GM18520 (cell line): ENCODE results near the gene SHROOM3.
A peak's percentile ranks its signal among the peaks of the same experiment; 100 is the strongest.

ENCODE experiments used
- ATAC-seq: cut with Tn5 transposase; IDR thresholded peaks from one replicate; pipeline ENCODE4 v1.9.1; 2021; ENCODE audit not compliant: unreplicated experiment

SHROOM3 gene

GRCh38 chr4:76799140-76799539 lies 364.1 kb downstream of the SHROOM3 start:
- ATAC-seq: no peak

DNA sequence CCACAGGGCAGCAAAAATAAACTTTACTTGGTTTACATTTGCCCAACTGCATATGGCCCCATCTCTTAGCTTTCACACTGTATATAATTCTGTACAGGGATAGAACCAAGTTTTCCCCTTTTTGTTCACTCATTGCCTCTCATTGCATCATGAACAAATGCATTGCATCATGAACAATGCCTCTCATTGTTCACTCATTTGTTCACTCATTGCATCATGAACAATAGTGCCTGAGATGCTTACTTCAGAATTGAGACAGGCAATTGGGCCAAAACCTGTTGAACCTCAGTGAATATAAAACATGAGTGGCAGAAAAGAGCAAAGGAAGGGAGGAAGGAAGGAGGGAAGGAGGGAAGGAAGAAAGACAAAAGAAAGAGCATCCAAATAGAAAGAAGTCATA lies 364.7 kb downstream of the SHROOM3 start:
- no peak for ATAC-seq

GRCh38 chr4:76800902-76801301 lies 365.9 kb downstream of the SHROOM3 start:
- ATAC-seq: peak; percentile 76

DNA sequence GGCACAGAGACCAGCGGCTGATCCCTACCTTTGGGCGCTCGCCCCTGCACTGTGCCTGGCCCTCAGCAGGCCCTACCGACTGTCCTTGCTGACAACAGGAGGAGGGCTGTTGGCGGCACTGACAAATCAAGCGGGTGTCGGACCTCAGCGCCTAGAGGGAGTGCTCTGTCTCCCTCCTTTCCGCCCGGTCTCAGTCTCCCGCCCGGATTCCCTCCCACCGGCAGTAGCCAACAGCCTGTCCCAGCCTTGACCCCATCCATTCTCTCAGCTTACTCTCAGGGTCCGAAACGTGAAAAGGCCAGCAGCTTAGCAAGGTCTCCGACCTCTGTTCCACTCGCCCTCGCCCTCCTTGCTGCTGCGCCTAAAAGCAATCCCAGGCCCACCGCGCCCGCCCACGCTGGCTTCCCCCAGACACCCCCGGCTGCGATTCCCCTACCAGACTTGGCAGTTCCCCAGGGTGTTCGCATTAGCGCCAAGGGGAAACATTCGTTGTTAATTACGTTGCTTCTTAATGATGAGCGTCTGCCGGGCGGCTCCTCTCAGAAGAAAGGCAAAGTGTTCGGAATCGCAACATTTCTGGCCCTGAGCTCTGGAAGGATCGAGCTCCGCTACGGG lies 366.7 kb downstream of the SHROOM3 start:
- no peak for ATAC-seq

DNA sequence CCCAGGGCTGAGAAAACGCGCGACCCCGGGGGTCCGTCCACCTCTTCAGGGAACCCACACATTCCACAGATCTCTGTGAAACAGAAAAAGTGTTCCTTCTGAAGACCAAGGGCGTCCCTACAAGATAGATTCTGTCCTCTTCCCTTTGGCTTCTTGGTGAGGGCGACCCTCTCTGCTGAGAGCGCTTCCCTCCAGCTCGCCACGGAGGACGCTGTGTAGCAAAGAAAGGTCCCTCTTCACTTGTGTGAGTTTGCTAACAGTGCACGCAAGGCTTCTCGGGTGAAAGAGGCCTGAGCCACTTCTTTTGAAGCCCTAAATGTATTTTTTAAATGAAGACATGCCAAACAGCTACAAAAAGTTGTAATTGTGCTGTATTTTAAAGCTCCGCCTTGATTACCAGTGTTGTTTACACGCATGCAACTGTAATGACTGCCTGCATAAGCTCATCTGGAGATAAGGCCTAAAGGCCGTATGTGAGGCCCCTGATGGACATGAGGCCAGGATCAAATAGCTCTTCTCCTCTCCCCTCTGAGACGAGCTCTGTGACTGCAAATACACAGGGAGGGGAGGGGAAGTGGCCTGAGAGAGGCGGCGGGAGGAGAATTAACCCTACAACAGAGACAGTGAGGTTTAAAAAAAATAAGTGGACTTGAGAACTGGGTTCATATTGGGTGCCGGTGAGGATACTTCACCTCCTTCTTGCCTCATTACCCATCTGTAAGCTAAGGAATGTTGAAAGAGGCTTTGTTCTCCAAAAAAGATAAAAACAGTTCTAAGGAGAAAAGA lies 367.4 kb downstream of the SHROOM3 start:
- ATAC-seq: no peak

- ATAC-seq: no peak
These were observed 368.5 kb downstream of the SHROOM3 start for GRCh38 chr4:76803522-76803921.

DNA sequence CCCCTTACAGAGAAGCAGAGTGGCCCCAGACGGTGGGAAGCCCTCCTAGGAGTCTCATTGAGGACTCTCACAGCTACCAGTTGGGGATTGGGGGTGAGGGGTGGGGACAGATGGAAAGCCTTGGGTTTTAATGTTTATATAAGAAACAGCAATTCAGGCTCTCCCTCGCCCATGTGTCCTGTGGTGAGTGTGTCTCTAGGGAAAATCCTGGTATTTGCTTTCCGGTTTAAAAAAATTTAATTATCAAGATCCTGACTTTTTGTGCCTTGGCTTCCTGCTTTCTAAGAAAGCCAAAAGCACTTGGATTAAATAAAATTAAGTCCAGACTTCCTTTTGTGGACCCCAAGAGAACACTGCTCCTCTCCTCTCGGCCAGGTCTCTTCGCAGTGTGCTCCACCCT lies 369.1 kb downstream of the SHROOM3 start:
- no peak for ATAC-seq

DNA sequence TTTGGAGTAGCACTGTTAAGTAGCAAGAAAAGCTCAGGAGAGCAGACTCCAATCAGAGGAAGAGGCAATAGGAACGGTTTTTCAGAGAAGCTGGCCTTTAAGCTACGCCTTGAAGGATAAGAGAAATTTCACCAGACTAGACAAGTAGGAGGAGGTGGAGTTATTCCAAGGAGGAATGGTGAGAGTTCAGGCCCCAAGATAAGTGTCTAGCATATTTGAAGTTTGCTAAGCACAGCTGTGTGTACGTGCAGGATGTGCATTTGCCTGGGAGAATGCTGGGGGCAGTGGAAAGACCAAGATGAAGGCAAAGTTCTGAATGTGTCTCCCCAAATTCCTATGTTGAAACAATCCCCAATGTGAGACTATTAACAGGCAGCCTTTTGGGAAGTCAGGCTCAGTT lies 371.3 kb downstream of the SHROOM3 start:
- no peak for ATAC-seq

DNA sequence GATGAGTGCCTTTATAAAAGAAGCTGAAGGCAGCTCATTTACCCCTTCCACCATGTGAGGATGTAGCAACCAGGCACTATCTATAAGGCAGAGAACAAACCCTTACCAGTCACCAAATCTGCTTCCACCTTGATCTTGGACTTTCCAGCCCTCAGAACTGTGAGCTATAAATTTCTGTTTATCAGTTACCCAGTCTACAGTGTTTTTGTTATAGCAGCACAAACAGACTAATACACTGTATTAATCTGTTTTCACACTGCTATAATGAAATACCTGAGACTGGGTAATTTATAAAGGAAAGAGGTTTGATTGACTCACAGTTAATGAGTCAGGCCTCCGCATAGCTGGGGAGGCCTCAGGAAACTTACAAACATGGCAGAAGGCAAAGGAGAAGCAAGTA lies 371.7 kb downstream of the SHROOM3 start:
- no peak for ATAC-seq

GRCh38 chr4:76809594-76810305 lies 374.7 kb downstream of the SHROOM3 start:
- no peak for ATAC-seq

DNA sequence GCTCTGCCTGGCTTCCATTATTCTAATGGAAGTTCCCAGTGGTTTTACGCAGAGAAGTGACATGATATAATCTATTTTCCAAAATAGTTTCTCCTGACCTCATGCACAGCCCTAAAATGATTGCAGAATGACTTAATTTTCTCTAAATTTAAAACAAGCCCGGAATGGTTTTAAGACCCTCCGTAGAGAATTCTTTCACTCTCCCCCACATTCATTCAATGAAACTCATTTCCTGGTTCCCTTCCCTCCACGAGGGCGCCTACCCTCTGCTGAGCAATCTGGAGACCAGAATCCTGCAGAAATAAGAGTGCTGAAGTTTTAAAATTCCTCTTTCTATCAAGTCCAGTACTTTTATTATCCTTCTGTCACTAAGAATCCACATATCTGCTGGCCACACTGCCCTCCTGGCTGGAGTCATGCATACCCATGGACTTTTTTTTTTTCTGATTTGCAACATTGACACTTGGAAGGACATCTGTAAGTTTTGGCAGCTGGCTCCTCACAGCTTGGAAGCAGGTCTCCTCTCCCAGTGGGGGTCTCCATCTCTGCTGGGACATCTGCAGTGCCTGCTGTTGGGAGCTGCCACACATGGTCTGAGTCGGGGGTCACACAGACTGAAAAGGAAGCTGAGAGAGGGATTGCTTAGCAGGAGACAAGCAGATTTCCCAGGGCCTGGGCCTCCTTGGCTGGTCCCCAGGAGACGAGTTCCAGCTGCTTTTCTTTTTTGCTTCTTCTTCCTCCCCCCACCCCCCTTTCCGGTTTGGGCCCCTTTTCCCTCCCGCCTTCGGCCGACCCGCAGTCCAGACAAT lies 376.8 kb downstream of the SHROOM3 start:
- no peak for ATAC-seq

DNA sequence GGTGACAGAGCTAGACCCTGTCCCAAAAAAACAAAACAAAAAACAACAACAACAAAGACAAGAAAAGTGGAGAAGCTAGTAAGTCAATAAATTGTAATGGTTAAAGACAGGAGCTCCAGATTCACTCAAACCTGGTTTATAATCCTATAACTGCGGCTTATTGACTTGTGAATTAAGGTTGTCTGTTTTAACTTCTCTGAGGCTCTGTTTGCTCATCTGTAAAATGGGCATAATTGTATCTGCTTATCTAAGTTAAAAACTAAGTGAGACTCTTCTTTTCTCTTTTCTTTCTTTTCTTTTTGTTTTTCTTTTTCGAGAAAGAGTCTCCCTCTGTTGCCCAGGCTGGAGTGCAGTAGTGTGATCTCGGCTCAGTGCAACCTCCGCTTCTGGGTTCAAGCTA lies 378.0 kb downstream of the SHROOM3 start:
- ATAC-seq: no peak

DNA sequence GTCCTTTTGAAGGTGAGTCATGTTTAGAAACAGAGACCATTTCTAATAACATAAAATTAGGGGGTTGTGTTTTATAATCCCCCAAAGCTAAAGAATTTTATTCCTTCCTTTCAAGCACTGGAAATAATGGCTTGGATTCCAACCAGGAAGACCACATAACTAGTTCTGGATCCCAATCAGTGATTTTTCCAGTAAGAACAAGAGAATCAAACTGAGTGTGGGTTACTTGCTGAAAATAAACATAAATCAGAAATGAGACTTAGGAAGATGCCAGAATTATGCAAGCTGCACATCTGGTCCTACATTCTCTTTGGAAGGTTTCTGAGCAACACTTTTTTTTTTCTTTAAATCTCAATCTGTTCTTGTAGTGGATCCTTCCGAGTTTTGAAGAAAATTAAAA lies 386.6 kb downstream of the SHROOM3 start:
- no peak for ATAC-seq

GRCh38 chr4:76822303-76822702 lies 387.3 kb downstream of the SHROOM3 start:
- no peak for ATAC-seq

DNA sequence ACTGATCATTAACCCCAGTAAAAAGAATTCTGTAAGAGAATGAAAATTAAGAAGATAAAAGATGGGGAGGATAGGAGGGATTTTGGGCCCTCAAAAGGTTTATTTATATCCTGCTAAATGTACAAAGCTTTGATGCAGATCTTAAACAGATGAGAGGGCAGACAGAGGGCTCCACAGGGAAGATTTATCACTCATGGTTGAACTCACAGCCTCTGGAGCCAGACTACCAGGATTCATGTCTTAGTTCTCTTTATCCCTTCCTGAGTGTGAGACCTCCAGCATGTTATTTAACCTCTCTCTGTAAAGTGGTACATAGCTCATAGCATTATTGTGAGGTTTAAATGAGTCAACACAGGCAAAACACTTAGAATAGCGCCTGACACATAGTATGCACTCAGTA lies 388.5 kb downstream of the SHROOM3 start:
- ATAC-seq: no peak

DNA sequence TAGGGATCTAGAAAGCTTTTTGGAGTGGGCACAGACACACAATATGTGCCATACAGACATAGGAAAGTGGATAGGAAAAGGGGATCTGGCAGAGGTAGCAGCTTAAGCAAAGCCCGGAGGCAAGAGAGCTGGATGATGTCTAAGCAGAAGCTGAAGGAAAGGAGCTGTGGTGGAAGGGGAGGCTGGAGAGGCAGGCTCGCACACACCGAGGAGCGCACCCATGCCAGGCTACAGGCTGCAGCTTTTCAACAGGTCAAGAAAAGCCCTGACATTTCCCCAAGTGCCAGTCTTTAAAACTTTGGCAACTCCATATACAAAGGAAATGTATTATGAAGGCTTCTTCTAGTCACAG lies 395.6 kb downstream of the SHROOM3 start:
- ATAC-seq: no peak

DNA sequence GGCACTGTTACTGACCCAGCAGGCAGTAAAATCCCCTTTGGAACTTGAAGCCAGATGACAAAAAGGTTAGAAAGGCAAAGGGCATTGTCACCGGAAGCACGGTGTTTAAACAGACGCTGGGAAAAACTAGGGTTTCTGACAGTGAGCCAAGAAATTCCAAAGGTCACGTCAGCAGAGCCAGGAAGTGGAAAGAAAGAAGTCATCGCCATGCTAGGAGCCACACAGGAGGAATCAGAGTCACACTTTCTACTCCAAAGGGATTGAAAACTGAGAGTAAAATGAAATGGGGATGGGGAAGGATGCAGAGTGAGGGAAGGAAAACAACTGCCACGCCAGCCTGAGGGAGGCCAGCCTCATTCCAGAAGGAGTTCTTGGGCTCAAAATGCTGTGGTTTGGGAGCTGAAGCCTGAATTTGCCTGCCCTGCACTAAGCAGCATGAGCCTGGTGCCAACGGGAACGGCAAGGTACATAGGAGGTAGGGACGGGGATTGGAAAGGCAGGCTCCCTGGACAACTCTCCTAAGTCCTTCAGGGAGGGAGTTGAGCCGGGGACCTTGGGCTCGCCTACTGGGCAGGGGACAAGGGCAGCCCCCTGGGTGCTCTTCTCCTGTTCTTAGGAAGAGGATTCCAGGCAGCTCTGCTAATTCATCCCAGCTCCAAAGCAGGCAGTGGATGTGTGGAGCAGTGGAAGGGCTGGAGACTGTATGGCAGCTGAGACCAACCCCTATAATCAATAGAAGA lies 396.1 kb downstream of the SHROOM3 start:
- no peak for ATAC-seq

GRCh38 chr4:76831711-76832373 lies 396.8 kb downstream of the SHROOM3 start:
- ATAC-seq: no peak
